ENCODE measurements around the gene CACNA1E.
"Not testable (repeated sequence)": the region's sequence is repeated elsewhere in the genome, so short reads cannot be mapped to it uniquely, and the experiment has no call there.

The CACNA1E gene

GRCh38 chr1:181518152-181518551 lies 34.8 kb downstream of the CACNA1E start:
- no peak overlapping the region for H3K4me3 ChIP-seq (ENCODE audit: low read length, poor library complexity, severe bottlenecking)

DNA sequence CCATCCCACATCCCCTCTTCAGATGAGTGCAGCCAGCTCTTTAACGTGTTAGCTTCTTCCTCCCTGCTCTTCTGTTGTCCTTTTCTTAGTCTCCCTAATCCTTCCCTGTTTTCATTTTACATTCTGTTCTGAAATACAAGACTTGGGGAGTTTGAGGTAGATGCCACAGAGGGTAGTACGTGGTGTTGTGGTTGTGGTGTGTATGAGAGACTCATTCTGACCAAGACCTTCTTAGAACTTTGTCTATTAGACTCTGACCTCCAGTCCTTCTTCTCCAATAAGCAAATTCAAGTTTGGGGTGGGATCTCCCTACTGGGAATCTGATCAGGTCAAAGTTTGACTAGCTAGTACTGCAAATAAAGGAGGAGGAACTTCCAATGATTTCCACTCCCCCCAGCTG lies 39.5 kb downstream of the CACNA1E start:
- Histone ChIP-seq H3K9ac (ENCODE audit: low read depth, low read length, poor library complexity, severe bottlenecking) (no peak overlapping the region), H2AFZ (ENCODE audit: low read length) (no peak overlapping the region), H4K20me1 (ENCODE audit: insufficient read depth, low read length, poor library complexity, severe bottlenecking) (no peaks in the 10 kb centered on the region), H3K4me2 (ENCODE audit: low read depth, low read length, poor library complexity, severe bottlenecking) (no peak overlapping the region), H3K4me3 (ENCODE audit: low read length, poor library complexity, severe bottlenecking) (no peak overlapping the region), H3K79me2 (ENCODE audit: insufficient read depth, low read length) (no peaks in the 10 kb centered on the region), H3K9me2 (replicated peaks; ENCODE audit: low read depth, low read length) (no peaks in the 10 kb centered on the region), H3F3A (ENCODE audit: low read depth) (no peaks in the 10 kb centered on the region), H3K36me3 (ENCODE audit: insufficient read depth, low read length) (no peaks in the 10 kb centered on the region), H3K27me3 (ENCODE audit: insufficient read depth, low read length, poor library complexity, severe bottlenecking) (no peaks in the 10 kb centered on the region), H3K9me3 (ENCODE audit: insufficient read depth, low read depth, low read length) (no peaks in the 10 kb centered on the region), H3K4me1 (ENCODE audit: insufficient read depth, low read length, poor library complexity, severe bottlenecking) (no peaks in the 10 kb centered on the region)
- TF ChIP-seq EZH2phosphoT487 (IDR thresholded peaks at IDR 0.05; ENCODE audit: borderline replicate concordance) (no peak), CTCF (conservative IDR thresholded peaks at IDR 0.05; ENCODE audit: low read length) (no peak)

More at GRCh38 chr1:181518152-181518551, 34.8 kb downstream of the CACNA1E start:
- no peaks in the 10 kb centered on the region for H3K36me3 ChIP-seq (ENCODE audit: insufficient read depth, low read length)
- H3K9me3 ChIP-seq (ENCODE audit: insufficient read depth, low read depth, low read length): no peaks in the 10 kb centered on the region
- no peaks in the 10 kb centered on the region for H3F3A ChIP-seq (ENCODE audit: low read depth)
- H3K79me2 ChIP-seq (ENCODE audit: insufficient read depth, low read length): no peaks in the 10 kb centered on the region
- no peaks in the 10 kb centered on the region for H3K4me1 ChIP-seq (ENCODE audit: insufficient read depth, low read length, poor library complexity, severe bottlenecking)
- H2AFZ ChIP-seq (ENCODE audit: low read length): no peak overlapping the region
- no peaks in the 10 kb centered on the region for H4K20me1 ChIP-seq (ENCODE audit: insufficient read depth, low read length, poor library complexity, severe bottlenecking)
- no peak for TF ChIP-seq EZH2phosphoT487 (IDR thresholded peaks at IDR 0.05; ENCODE audit: borderline replicate concordance)
- TF ChIP-seq CTCF (conservative IDR thresholded peaks at IDR 0.05; ENCODE audit: low read length): no peak
- H3K27me3 ChIP-seq (ENCODE audit: insufficient read depth, low read length, poor library complexity, severe bottlenecking): no peaks in the 10 kb centered on the region
- no peak overlapping the region for H3K9ac ChIP-seq (ENCODE audit: low read depth, low read length, poor library complexity, severe bottlenecking)
- H3K9me2 ChIP-seq (replicated peaks; ENCODE audit: low read depth, low read length): no peaks in the 10 kb centered on the region
- H3K4me2 ChIP-seq (ENCODE audit: low read depth, low read length, poor library complexity, severe bottlenecking): no peak overlapping the region

- no peaks in the 10 kb centered on the region for H3K4me1 ChIP-seq (ENCODE audit: insufficient read depth, low read length, poor library complexity, severe bottlenecking)
- H2AFZ ChIP-seq (ENCODE audit: low read length): no peak overlapping the region
- no peaks in the 10 kb centered on the region for H3K9me3 ChIP-seq (ENCODE audit: insufficient read depth, low read depth, low read length)
- no peak overlapping the region for H3K4me3 ChIP-seq (ENCODE audit: low read length, poor library complexity, severe bottlenecking)
- no peaks in the 10 kb centered on the region for H3K79me2 ChIP-seq (ENCODE audit: insufficient read depth, low read length)
- H4K20me1 ChIP-seq (ENCODE audit: insufficient read depth, low read length, poor library complexity, severe bottlenecking): no peaks in the 10 kb centered on the region
- H3K9me2 ChIP-seq (replicated peaks; ENCODE audit: low read depth, low read length): no peaks in the 10 kb centered on the region
- H3F3A ChIP-seq (ENCODE audit: low read depth): no peaks in the 10 kb centered on the region
- TF ChIP-seq CTCF (conservative IDR thresholded peaks at IDR 0.05; ENCODE audit: low read length) (no peak), EZH2phosphoT487 (IDR thresholded peaks at IDR 0.05; ENCODE audit: borderline replicate concordance) (no peak)
- H3K27me3 ChIP-seq (ENCODE audit: insufficient read depth, low read length, poor library complexity, severe bottlenecking): no peaks in the 10 kb centered on the region
- H3K9ac ChIP-seq (ENCODE audit: low read depth, low read length, poor library complexity, severe bottlenecking): no peak overlapping the region
- no peak overlapping the region for H3K4me2 ChIP-seq (ENCODE audit: low read depth, low read length, poor library complexity, severe bottlenecking)
- no peaks in the 10 kb centered on the region for H3K36me3 ChIP-seq (ENCODE audit: insufficient read depth, low read length)
These were observed 41.9 kb downstream of the CACNA1E start for GRCh38 chr1:181525104-181525721.

- not testable (repeated sequence) for H3K9me3 ChIP-seq (ENCODE audit: insufficient read depth, low read depth, low read length); H3K4me3 ChIP-seq (ENCODE audit: low read length, poor library complexity, severe bottlenecking); H3K9ac ChIP-seq (ENCODE audit: low read depth, low read length, poor library complexity, severe bottlenecking); H3K9me2 ChIP-seq (replicated peaks; ENCODE audit: low read depth, low read length); H3F3A ChIP-seq (ENCODE audit: low read depth); H3K4me1 ChIP-seq (ENCODE audit: insufficient read depth, low read length, poor library complexity, severe bottlenecking); H2AFZ ChIP-seq (ENCODE audit: low read length); H4K20me1 ChIP-seq (ENCODE audit: insufficient read depth, low read length, poor library complexity, severe bottlenecking); H3K4me2 ChIP-seq (ENCODE audit: low read depth, low read length, poor library complexity, severe bottlenecking); H3K36me3 ChIP-seq (ENCODE audit: insufficient read depth, low read length); H3K27me3 ChIP-seq (ENCODE audit: insufficient read depth, low read length, poor library complexity, severe bottlenecking); H3K79me2 ChIP-seq (ENCODE audit: insufficient read depth, low read length)
These were observed 44.9 kb downstream of the CACNA1E start for GRCh38 chr1:181528241-181528640.

Measured in Loucy (cell line).